ENCODE data around the gene TXNDC11. TPM values are rescaled to one million over a fixed set of nuclear protein-coding genes. Genes with fewer than 3 reads are reported as not detected.

Gene TXNDC11
- total and polyA plus RNA-seq, 2 donors (not counting 3 experiments of a cell fraction or from before 2014, with no cell fraction given) = 42.5 to 66.0 TPM

DNA sequence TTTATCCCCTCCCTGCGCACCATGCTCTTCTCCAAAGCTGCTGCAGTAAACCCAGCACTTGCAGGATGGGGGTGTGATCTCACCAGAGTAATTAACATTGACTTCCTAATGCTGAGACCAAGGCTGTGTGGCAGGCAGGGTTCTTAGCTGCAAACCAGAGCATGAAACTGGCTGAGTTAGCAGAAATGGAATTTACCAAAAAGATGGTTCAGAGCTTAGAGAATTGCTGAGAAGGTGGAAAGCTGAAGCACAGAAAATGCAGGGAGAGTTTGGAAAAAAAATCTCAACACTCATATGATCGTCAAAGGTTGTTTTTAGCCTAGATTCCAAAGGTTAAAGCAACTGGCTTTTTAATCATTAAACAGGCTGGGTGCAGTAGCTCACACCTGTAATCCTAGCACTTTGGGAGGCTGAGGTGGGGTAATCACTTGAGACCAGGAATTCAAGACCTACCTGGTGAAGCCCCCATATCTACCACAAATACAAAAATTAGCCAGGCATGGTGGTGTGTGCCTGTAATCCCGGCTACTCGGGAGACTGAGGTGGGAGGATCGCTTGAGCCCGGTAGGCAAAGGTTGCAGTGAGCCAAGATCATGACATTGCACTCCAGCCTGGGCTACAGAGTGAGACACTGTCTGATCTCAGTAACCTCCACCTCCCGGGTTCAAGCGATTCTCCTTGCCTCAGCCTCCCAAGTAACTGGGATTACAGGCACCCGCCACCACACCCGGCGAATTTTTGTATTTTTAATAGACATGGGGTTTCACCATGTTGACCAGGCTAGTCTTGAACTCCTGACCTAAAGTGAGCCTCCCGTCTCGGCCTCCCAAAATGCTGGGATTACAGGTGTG is 6.0 kb upstream of the TXNDC11 start:
- H3K4me1 ChIP-seq (ENCODE audit: control insufficient read depth, extremely low read depth, insufficient read depth, low read length) = peaks cover under 1% of the 10 kb centered on the region
- no peak overlapping the region for H2AFZ ChIP-seq (ENCODE audit: low read depth, low read length)
- ChIA-PET CTCF (interaction anchor here (0.6 to 0.8 kb wide), 2 partner anchors 30 to 319 kb away, joined by 3 read pairs; no protein-coding TSS in a partner anchor), POLR2A (no interaction called here)
- H3K27ac ChIP-seq (ENCODE audit: insufficient read depth, low read depth, low read length) = no peak overlapping the region
- H3K36me3 ChIP-seq (ENCODE audit: control insufficient read depth in 2 of 2, extremely low read depth in 1 of 2, insufficient read depth in 2 of 2, low read length in 2 of 2) = peaks cover 26 to 31% of the 10 kb centered on the region in 2 experiments
- no peak overlapping the region for H3K4me2 ChIP-seq (ENCODE audit: insufficient read depth, low read length)
- DNase-seq (ENCODE audit: low read depth, low spot score) (no peak), FAIRE-seq (no peak)
- TF ChIP-seq FOS (IDR thresholded peaks at IDR 0.05; ENCODE audit: borderline replicate concordance, insufficient read depth, low read length) = no peak
- H3K9me1 ChIP-seq (replicated peaks; ENCODE audit: control insufficient read depth, extremely low read depth, insufficient read depth, low read length) = no peaks in the 10 kb centered on the region
- no peaks in the 10 kb centered on the region for H3K79me2 ChIP-seq (ENCODE audit: control insufficient read depth, insufficient read depth, low read length)
- BruUV-seq (replicated peaks) = no TSS peak
- intact Hi-C loops (cut with micrococcal nuclease) = no loop called here
- no peak overlapping the region for H3K9ac ChIP-seq (replicated peaks; ENCODE audit: extremely low read depth, insufficient read depth, low read length)
- no peaks in the 10 kb centered on the region for H3K27me3 ChIP-seq (ENCODE audit: control insufficient read depth in 2 of 2, insufficient read depth in 2 of 2, low read length in 2 of 2)
- dilution Hi-C loops (cut with MboI; ENCODE audit: extremely low pct_ligation_motif_present, low sequenced_read_pairs) = no loop called here
- no peaks in the 10 kb centered on the region for H4K20me1 ChIP-seq (replicated peaks; ENCODE audit: control insufficient read depth, extremely low read depth, insufficient read depth, low read length)
- no peaks in the 10 kb centered on the region for H3K9me3 ChIP-seq (replicated peaks; ENCODE audit: control insufficient read depth, insufficient read depth, low read length)
- H3K4me3 ChIP-seq (replicated peaks in 1 of 3; ENCODE audit: insufficient read depth in 1 of 3, low read depth in 1 of 3, low read length in 3 of 3) = no peak overlapping the region

DNA sequence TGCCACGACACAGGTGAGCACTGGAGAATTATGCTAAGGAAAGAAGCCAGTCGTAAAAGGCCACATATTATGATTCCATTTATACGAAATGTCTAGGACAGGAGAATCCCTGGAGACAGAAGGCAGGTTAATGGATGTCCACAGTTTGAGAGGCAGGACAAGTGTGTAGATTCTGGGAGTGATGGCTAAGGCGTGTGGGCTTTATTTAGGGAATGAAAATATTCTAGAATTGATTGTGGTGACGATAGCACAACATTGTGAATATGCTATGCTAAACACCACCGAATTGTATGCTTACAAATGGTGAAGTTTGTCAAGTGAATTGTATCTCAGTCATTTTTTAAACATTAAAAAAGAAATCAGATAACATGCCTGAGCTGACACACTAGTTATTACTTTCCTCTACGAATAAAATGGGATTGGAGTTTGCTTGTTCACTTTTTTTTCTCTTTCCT is 5.3 kb upstream of the TXNDC11 start:
- Histone ChIP-seq H3K9ac (replicated peaks; ENCODE audit: extremely low read depth, insufficient read depth, low read length) (no peak overlapping the region), H3K9me3 (replicated peaks; ENCODE audit: control insufficient read depth, insufficient read depth, low read length) (no peaks in the 10 kb centered on the region), H4K20me1 (replicated peaks; ENCODE audit: control insufficient read depth, extremely low read depth, insufficient read depth, low read length) (no peaks in the 10 kb centered on the region), H3K4me2 (ENCODE audit: insufficient read depth, low read length) (no peak overlapping the region), H3K9me1 (replicated peaks; ENCODE audit: control insufficient read depth, extremely low read depth, insufficient read depth, low read length) (no peaks in the 10 kb centered on the region), H3K27ac (ENCODE audit: insufficient read depth, low read depth, low read length) (no peak overlapping the region), H3K4me3 (replicated peaks in 1 of 3; ENCODE audit: insufficient read depth in 1 of 3, low read depth in 1 of 3, low read length in 3 of 3) (no peak overlapping the region), H2AFZ (ENCODE audit: low read depth, low read length) (no peak overlapping the region), H3K79me2 (ENCODE audit: control insufficient read depth, insufficient read depth, low read length) (no peaks in the 10 kb centered on the region), H3K36me3 (ENCODE audit: control insufficient read depth in 2 of 2, extremely low read depth in 1 of 2, insufficient read depth in 2 of 2, low read length in 2 of 2) (peaks cover 23 to 28% of the 10 kb centered on the region in 2 experiments), H3K4me1 (ENCODE audit: control insufficient read depth, extremely low read depth, insufficient read depth, low read length) (peaks cover 7% of the 10 kb centered on the region), H3K27me3 (ENCODE audit: control insufficient read depth in 2 of 2, insufficient read depth in 2 of 2, low read length in 2 of 2) (no peaks in the 10 kb centered on the region)
- intact Hi-C loops (cut with micrococcal nuclease) (no loop called here), dilution Hi-C loops (cut with MboI; ENCODE audit: extremely low pct_ligation_motif_present, low sequenced_read_pairs) (no loop called here)
- CTCF ChIA-PET = interaction anchor here (0.6 to 0.8 kb wide), 2 partner anchors 30 to 320 kb away, joined by 3 read pairs; no protein-coding TSS in a partner anchor
- TF ChIP-seq, protein P1, sequence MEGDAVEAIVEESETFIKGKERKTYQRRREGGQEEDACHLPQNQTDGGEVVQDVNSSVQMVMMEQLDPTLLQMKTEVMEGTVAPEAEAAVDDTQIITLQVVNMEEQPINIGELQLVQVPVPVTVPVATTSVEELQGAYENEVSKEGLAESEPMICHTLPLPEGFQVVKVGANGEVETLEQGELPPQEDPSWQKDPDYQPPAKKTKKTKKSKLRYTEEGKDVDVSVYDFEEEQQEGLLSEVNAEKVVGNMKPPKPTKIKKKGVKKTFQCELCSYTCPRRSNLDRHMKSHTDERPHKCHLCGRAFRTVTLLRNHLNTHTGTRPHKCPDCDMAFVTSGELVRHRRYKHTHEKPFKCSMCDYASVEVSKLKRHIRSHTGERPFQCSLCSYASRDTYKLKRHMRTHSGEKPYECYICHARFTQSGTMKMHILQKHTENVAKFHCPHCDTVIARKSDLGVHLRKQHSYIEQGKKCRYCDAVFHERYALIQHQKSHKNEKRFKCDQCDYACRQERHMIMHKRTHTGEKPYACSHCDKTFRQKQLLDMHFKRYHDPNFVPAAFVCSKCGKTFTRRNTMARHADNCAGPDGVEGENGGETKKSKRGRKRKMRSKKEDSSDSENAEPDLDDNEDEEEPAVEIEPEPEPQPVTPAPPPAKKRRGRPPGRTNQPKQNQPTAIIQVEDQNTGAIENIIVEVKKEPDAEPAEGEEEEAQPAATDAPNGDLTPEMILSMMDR (IDR thresholded peaks at IDR 0.05; ENCODE audit: extremely low read depth in 1 of 2, insufficient read depth in 1 of 2, low read depth in 1 of 2, low read length in 2 of 2) = no peak
- TF ChIP-seq FOS (IDR thresholded peaks at IDR 0.05; ENCODE audit: borderline replicate concordance, insufficient read depth, low read length) (no peak), GATA2 (IDR thresholded peaks at IDR 0.05; ENCODE audit: insufficient read depth, insufficient read length, low read depth, low read length) (no peak), POLR2A (IDR thresholded peaks at IDR 0.05; ENCODE audit: low read depth, low read length) (peak; percentile 30)
- no TSS peak for BruUV-seq (replicated peaks)
- POLR2A ChIA-PET = no interaction called here
- no peak for FAIRE-seq
- DNase-seq (ENCODE audit: low read depth, low spot score) = no peak

All from endothelial cell of umbilical vein (primary cell).